SIG-M5 treated with dmso at 0.1 percent for 504 hours (cell line): Measurements from ENCODE around the gene FRMD8.
"Not testable (repeated sequence)": the region's sequence is repeated elsewhere in the genome, so short reads cannot be mapped to it uniquely, and the experiment has no call there.

ENCODE experiments used
- DNase-seq: peaks from one replicate; lab custom pipeline; 2025; ENCODE audit not compliant: unreplicated experiment; lab: John Stamatoyannopoulos, UW

The FRMD8 gene

DNA sequence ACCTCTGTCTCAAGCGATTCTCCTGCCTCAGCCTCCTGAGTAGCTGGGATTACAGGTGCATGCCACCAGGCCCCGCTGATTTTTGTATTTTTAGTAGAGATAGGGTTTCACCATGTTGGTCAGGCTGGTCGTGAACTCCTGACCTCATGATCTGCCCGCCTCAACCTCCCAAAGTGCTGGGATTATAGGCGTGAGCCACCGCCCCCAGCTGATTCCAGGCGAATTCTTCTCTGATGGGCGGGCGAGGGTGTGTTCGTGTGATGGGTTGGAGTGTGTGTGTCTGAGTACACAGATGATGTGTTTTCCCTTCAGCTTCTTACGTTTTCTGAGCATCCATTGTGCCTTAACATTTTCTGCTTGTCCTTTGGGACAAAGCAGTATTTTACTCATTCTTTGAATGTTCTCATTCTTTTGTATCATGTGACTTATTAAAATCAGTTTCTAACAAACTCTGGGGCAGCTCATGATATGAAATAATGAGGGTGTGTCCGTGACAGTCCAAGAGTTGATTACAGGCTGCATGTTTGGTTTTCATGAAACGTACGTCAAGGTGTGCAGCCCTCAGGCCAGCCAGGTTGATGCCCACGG is 26.7 kb downstream of the FRMD8 start:
- DNase-seq = not testable (repeated sequence)

DNA sequence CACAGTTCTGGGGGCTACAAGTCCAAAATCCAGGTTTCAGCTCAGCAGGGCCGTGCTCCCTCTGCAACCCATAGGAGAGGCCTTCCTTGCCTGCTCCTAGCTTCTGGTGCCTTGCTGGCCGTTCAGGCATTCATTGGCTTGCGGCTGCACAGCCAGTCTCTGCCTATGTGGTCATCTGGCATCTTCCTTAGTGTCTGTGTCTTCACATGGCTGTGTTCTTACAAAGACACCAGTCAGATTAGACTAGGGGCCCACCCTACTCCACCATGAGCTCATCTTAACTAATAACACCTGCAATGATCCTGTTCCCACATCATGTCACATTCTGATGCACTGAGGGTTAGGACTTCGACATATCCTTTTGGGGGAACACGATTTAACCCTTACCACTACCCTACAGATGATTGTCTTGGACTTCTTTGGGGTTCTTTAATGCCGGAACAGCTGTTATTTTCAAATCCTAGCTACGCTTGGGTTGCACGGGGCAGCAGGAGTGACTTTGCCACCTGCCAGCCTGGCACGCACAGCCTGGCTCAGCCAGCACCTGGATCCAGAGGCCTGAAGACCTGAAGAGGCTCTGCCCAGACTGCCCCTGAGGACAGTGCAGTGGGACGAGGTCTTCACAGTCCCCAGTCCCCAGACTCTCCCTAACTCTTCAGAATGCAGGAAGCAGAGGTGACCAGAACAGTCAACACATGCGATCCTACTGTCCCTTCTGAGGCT is 28.5 kb downstream of the FRMD8 start:
- no peak for DNase-seq

DNA sequence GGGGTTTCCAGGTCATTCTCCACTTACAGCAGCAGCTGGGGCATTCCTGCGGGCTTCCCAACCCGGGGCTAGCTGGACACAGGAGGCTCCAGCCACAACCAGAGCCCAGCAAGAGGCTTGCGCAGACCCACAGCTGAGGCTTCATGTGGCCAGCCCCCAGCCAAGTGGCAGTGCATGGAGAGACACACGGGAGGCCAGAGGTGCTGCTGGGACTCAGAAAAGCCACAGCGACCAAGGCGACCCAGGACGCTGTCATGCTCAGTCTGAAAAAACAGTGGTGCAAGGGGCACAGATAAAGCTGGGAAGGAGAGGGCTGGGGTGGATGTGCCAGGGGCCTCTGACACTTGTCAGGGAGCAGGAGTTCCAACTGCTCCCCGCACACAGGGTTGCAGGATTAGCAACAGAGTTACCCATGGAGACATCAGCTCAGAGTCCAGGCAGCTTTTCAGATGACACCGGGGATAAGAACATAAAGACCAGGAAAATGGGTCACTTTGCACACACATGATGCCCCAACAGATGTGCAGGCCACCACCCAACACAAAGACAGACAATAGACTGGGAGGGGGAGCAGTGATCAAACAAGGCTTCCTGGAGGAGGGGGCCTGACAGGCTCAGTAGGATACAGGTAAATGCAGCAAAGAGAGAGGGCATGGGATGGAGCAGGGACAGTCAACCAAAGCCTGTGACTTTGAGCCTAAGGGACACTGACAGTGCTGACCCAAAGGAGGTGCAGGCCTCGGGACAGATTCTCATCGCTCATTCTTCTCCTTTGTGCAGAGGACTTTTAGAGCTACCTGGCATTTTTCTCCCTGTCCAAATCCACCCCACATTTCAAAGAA is 29.3 kb downstream of the FRMD8 start:
- no peak for DNase-seq

DNA sequence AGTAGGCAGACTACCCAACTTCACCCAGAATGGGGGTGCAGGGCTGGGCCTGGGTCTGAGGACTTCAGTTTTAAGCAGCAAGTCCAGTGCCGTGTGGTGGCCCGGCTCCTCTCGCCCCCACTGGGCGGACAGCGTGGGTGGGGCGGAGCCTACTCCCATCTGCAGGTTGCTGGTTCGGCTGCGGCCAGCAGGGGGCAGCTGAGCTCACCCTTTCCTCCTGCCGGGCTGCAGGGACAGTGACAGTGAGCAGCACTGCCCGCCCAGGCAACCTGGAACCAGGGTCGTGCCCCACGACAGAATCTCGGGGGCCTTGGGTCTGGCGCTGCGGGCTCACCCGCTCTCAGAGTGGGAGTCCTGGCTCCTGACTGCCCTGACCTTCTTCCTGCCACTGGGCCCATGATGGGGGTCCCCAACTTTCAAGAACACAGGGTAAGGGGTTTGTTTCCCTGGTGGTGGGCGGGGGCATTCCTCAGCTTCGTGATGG is 29.9 kb downstream of the FRMD8 start:
- peak; percentile 75 for DNase-seq

DNA sequence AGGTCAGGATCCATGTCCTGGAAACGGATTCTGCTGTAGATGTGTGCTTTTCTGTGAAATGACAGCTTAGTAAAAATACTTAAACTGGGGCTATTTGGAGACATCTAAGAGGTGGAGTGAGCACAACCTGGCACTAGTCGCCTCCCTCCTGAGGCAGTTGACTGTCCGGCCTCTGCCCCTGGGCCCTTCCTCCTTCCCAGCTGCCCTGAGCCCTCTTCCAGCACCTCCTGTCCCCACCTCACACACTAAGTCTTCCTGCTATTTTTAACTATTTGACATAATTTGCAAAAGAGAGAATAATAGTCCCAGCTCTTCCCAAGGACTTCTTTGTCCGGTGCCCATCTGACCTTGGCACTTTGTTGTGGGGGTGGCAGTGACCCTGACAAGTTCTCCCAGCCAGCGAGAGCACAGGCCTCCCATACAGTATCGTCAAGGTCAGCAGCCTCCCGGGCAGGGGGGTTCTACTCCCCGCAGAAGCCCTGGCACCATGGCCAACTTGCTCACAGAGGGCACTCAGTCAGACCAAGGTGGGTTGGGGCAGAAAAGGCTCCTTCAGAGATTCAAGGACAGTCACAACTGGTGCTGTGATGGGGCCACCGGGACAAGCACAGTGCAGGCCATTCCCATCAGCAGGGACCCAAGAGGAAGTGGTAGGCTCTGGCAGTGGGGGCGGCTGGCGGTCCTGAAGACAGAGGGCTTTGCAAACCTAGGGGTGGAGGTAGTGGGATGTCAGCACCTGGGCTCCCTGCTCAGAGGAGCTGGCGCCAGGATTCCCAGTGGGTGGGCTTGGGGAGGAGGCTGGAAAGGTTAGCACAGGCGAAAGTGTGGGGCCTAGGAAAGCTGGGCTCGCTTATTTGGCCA is 30.6 kb downstream of the FRMD8 start:
- peak; percentile 31 for DNase-seq

DNA sequence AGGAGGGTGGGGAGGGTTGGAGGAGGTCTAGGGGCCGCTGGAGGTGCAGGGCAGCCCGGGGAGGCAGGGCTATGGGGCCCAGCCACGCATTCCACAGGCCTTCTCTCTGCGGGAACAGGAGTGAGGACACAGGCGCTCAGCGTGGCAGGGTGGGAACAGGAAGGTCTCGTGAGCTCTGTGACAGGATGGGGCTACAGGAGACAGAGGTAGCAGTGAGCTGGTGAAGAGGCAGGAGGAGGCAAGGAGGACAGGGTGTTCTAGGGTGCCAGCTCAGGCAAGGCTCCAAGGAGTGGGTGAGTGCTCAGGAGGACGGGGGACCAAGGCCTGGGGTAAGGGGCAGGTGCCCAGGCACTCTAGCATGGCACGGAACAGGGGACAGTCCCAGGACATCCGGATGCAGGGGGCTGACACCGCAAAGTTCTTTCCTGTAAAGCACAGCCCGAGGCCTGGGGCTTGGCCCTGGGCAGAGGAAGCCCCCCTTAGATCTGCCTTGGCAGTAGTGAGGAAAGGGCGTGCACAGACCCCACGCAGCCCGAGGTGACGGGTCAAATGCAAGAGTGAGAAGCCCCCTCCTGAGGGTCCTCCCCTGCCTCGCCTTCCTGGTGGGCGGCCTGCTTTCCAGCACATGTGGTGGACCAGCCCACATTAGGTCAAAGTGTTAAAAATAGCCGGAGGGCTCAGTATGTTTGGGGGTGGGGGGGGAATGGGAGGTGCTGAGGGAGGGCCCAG is 31.4 kb downstream of the FRMD8 start:
- DNase-seq = peak; percentile 21

DNA sequence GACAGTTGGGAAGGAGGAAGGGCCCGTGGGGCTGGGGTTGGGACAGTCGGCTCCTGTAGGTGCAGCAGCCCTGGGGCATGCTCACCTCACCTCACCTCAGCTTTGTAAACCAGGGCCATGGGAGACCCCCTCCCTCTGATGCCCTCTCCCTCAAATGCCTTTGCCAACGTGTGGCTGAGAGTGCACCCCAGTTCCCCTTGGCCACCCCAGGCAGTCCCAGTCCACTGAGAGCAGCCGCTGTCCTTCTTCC is 31.9 kb downstream of the FRMD8 start:
- DNase-seq = no peak

DNA sequence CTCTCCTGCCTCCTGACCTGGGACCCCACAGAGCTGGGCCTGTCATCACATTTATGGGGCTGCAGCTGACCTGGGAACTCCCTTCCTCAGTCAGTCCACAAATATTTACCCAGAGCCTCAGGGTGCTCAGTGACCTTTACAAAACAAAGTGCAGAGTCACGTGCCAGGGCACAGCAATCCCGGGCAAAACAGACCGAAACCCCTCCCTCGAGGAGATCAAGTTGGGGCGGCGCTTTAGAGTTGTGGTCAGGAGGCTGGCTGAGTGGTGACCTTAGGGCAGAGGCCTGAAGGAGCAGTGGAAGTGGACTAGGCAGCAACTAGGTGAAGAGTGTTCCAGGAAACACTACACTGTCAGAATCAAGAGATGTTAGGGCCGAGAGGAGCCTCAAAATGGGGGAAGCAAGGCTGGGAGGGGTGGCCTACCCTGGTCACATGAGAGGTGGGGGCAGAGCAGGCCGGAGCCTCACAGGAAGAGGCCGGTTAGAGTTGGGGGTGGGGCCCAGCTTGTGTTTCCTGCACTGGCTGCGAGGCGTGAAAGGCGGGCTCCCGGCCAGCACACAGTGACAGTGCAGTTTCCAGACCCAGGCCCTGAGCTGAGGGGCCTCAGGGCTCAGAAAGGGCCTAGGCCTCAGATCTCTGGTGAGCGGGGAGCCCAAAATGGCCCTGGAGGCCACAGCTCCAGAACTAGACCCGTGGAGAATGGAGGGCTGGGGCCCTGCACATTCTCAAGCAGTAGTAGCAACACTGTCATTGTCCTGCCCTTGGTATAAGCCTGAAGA is 32.4 kb downstream of the FRMD8 start:
- peak; percentile 99 for DNase-seq

DNA sequence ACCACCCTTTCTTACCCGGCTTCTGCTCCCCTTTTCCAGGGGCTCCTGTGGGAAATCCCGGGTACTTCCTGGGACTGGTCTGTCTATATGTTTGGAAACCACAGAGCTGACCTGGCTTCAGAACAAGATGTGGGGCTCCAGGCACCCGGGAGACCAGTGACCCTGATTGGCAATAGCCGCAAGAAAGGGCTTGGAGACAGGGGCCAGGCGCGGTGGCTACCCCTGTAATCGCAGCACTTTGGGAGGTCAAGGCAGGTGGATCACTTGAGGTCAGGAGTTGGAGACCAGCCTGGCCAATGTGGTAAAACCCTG is 33.0 kb downstream of the FRMD8 start:
- DNase-seq = no peak

DNA sequence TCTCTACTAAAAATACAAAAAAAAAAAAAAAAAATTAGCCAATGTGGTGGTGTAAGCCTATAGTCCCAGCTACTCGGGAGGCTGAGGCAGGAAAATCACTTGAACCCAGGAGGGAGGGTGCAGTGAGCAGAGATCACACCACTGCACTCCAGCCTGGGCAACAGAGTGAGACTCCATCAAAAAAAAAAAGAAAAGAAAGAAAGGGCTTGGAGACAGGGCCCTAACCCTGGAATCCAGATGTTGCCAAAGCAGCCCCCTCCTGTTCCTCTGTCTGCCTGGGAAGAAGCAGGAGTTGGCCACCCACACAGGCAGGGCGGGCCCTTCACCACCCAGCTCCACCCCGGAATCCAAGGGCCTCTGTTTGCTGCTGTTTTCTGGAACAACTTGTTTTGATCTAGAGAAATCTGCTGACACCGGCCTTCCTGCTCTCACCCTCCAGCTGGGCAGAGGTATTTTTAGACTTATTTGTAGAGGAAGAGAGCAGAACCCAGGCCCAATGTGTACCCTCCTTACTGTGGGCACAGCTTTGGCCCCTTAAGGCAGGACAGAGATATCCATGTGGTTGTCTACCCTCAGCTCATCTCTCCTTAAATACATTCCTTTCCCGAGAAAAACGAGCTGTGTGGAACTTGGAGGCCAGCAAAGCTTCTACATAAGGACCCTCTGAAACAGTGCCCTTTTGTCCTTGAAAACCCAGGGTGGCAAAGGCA is 33.5 kb downstream of the FRMD8 start:
- peak; percentile 92 for DNase-seq

DNA sequence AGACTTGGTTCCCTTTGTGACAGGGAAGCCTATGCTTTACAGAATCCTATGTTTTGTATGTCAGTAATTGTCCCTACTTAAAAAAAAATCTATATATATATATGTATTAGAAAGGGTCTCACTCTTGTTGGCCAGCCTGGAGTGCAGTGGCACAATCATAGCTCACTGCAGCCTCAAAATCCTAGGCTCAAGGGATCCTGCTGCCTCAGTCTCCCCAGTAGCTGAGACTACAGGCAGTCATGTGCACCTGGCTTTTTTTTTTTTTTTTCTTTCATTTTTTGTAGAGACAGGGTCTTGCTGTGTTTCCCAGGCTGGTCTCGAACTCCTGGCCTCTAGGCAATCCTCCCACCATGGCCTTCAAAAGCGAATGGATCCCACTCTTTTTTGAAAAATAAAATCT is 34.1 kb downstream of the FRMD8 start:
- no peak for DNase-seq

DNA sequence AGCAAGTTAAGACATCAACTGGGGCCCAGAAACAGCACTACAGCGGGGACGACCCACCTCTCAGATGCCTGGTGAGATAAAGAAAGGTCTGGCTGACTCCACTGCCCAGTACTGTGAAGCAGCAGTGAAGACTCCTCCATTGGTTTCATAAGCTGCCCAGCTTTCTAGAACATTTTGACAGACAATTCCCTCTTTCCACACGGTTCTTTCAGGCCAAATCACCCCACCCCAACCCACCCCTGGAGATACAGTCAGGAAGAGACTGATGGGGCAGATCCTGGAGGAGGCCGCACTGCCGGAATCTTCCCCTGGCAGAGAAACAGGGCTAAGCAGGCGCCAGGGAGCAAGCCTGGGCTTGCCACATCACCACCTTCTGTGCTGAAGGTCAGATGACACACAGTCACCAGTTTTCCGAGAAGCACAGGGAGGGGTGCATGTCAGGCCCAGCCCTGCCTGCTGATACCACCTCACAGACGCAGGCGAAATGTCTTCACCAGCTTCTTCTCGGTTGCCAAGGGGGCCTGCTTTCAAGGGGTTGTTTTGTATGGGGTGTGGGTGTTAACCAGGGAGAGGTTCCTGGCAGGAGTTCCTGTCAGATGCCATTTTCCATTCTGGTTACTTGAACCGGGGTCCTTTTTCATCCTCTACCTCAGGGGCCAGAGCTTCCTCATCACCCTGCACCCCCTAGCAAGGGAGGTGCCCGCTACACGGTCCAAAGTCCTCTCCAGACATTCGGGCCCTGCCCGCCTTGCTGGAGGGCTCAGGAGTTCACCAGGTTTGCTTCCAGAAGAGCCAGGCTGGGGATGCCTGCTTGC is 34.7 kb downstream of the FRMD8 start:
- peak; percentile 92 for DNase-seq

DNA sequence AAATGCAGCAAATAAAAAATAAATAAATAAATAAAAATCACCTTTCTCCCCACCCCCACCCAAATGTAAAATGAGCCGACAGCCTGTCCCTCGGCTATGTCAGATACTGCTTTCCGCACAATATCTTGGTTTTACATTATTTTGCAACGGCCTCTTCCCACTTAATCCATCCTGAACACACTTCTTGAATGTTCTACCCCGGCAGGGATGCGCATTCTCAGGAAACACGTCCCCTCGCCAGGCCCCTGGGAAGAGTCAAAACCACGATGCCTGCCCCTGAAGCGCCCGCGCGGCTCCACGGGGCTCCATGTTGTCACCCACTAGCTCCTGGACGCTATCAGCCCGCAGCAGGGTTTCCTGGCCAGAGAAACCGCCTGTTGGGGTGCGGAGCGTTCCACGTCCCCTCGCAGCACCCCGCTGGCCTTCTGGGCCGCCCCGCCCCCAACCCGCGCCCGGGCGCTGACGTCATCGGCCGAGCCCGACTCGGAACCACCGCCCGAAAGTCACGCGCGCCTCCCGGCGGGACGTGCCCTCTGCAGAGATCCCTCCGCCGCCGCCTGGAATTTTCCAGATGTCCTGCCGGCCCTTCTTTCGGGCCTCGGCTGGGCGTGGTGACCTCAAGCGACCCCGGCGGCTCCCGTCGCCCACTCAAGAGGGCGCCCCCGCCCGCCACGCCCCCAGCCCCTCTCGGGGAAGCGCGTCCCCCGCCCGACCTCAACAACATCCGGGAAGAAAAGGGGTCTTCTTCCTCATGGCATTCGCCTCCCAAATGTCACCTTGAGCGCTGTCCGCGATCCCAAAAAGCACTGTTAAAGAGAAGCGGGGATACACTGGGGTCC is 35.6 kb downstream of the FRMD8 start:
- DNase-seq = peak; percentile 87

DNA sequence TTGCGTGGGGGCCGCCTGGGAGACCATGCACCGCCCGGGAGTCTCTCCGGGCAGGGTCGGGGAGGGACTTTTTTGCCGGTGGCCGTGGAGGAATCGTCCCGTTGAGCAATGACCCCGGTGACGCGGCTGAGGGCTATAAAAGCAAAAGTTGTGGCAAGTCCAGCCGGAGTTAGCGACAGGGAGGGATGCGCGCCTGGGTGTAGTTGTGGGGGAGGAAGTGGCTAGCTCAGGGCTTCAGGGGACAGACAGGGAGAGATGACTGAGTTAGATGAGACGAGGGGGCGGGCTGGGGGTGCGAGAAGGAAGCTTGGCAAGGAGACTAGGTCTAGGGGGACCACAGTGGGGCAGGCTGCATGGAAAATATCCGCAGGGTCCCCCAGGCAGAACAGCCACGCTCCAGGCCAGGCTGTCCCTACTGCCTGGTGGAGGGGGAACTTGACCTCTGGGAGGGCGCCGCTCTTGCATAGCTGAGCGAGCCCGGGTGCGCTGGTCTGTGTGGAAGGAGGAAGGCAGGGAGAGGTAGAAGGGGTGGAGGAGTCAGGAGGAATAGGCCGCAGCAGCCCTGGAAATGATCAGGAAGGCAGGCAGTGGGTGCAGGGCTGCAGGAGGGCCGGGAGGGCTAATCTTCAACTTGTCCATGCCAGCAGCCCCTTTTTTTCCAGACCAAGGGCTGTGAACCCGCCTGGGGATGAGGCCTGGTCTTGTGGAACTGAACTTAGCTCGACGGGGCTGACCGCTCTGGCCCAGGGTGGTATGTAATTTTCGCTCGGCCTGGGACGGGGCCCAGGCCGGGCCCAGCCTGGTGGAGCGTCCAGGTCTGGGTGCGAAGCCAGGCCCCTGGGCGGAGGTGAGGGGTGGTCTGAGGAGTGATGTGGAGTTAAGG is 36.4 kb downstream of the FRMD8 start, which contains the start of gene NEAT1:
Gene NEAT1, plus strand, starts transcription at position 166 of the 883 bp plus-strand sequence.
- peak; percentile 91 for DNase-seq

DNA sequence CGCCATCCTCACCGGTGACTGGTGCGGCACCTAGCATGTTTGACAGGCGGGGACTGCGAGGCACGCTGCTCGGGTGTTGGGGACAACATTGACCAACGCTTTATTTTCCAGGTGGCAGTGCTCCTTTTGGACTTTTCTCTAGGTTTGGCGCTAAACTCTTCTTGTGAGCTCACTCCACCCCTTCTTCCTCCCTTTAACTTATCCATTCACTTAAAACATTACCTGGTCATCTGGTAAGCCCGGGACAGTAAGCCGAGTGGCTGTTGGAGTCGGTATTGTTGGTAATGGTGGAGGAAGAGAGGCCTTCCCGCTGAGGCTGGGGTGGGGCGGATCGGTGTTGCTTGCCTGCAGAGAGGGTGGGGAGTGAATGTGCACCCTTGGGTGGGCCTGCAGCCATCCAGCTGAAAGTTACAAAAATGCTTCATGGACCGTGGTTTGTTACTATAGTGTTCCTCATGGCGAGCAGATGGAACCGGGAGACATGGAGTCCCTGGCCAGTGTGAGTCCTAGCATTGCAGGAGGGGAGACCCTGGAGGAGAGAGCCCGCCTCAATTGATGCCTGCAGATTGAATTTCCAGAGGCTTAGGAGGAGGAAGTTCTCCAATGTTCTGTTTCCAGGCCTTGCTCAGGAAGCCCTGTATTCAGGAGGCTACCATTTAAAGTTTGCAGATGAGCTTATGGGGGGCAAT is 37.2 kb downstream of the FRMD8 start:
- peak; percentile 56 for DNase-seq
